Fibroblast of skin of scalp (primary cell): ENCODE data around the gene PRKG1.

Experiments used
- DNase-seq: peaks from one replicate; pipeline ENCODE4 v3.0.0-alpha.2; 2013

Gene PRKG1

DNA sequence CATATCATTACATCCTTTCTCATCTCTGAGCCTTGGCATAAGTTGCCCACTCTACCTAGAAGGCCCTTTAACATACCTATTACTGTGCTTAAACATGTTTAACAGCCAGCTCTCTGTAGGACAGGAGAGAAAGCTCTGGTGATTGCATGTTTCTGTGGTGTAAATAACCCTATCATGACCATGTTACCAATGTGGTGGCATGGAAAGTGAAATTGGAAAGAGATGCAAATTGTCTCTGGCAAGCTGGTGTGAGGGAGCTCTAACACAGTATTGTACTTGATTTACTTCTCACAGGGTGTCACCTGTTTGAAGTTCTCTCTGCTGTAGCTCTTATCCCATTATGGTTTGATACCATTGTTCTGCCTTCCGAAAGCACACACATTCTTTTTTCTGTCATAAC, 1008.0 kb downstream of the PRKG1 start:
- DNase-seq, result no peak

DNA sequence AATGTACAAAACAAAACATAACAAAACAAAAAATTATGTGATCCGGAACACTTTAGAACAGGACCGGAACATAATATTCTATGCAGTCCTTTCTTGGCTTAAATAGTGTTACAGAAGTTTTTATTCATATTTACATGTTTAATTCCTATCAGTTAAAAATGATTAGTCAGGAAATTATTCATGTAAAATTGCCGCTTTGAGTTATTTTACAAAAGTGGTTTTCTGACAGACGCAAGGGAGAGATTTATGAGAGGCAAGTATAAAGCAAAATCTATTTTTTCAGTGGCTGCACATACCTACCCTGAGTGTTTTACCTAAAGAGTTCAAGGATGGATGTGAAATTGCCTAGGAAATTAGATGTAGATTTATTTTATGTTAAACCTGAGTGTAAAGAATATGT, 1009.1 kb downstream of the PRKG1 start:
- DNase-seq, result no peak

- DNase-seq, result no peak
Observed at GRCh38 chr10:52092390-52092789, 1018.1 kb downstream of the PRKG1 start.

GRCh38 chr10:52098130-52098529, 1023.8 kb downstream of the PRKG1 start:
- DNase-seq, result no peak

GRCh38 chr10:52099026-52099600, 1024.8 kb downstream of the PRKG1 start:
- DNase-seq, result no peak

- no peak for DNase-seq
Observed at GRCh38 chr10:52100011-52100547, 1025.8 kb downstream of the PRKG1 start.

- DNase-seq, result no peak
Observed at GRCh38 chr10:52105301-52105700, 1031.0 kb downstream of the PRKG1 start.

GRCh38 chr10:52106011-52106410, 1031.7 kb downstream of the PRKG1 start:
- no peak for DNase-seq

- peak; percentile 7 for DNase-seq
Observed at GRCh38 chr10:52106899-52107298, 1032.6 kb downstream of the PRKG1 start.

GRCh38 chr10:52108236-52108635, 1033.9 kb downstream of the PRKG1 start:
- no peak for DNase-seq

GRCh38 chr10:52110576-52110975, 1036.3 kb downstream of the PRKG1 start:
- no peak for DNase-seq

- peak; percentile 66 for DNase-seq
Observed at GRCh38 chr10:52111101-52111891, 1037.0 kb downstream of the PRKG1 start.

DNA sequence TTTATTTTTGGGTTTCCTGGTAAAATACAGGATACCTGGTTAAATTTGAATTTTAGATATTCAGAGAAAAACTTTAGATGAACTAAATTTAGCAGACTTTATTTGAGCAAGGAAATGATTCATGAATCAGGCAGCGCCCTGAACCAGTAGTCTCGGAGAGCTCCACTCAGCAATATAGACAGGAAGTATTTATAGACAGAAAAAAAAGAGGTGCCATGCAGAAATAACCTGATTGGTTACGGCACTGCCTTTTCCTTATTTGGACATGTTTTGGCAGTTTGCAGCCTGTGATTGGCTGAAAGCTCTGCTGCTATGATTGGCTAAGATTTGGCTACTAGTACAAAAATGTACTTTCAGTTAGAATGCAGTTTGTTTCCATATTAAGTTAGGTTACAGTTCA, 1041.5 kb downstream of the PRKG1 start:
- peak; percentile 46 for DNase-seq

- no peak for DNase-seq
Observed at GRCh38 chr10:52119507-52119906, 1045.2 kb downstream of the PRKG1 start.

- peak; percentile 57 for DNase-seq
Observed at GRCh38 chr10:52121688-52122087, 1047.4 kb downstream of the PRKG1 start.

GRCh38 chr10:52128056-52128683, 1053.9 kb downstream of the PRKG1 start:
- DNase-seq, result no peak

- no peak for DNase-seq
Observed at GRCh38 chr10:52129410-52130178, 1055.3 kb downstream of the PRKG1 start.

- no peak for DNase-seq
Observed at GRCh38 chr10:52135101-52135500, 1060.8 kb downstream of the PRKG1 start.

GRCh38 chr10:52136921-52137320, 1062.6 kb downstream of the PRKG1 start:
- no peak for DNase-seq

GRCh38 chr10:52143338-52143737, 1069.1 kb downstream of the PRKG1 start:
- DNase-seq, result no peak

DNA sequence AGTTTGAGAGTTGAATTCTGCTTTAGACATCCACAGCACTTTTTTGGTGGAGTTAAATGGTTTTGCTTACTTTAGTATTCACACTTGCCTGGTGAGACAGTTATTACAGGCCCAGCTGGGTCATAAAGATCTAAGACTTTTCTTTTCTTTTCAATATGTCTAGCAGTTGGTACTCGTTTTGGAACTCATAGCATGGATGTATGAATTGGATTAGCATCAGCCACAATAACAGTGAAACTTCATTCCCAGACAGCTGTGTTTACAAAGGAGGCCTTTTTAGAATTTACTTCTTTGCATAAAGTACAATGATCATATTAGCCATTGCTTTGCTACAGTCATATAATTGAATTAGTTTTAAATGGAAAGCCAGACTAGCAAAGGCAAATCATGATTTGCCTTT, 1071.3 kb downstream of the PRKG1 start:
- no peak for DNase-seq

- DNase-seq, result peak; percentile 41
Observed at GRCh38 chr10:52146766-52147165, 1072.5 kb downstream of the PRKG1 start.

- no peak for DNase-seq
Observed at GRCh38 chr10:52170776-52171175, 1096.5 kb downstream of the PRKG1 start.
